Measurements from ENCODE around the gene ABCA10.

DNA sequence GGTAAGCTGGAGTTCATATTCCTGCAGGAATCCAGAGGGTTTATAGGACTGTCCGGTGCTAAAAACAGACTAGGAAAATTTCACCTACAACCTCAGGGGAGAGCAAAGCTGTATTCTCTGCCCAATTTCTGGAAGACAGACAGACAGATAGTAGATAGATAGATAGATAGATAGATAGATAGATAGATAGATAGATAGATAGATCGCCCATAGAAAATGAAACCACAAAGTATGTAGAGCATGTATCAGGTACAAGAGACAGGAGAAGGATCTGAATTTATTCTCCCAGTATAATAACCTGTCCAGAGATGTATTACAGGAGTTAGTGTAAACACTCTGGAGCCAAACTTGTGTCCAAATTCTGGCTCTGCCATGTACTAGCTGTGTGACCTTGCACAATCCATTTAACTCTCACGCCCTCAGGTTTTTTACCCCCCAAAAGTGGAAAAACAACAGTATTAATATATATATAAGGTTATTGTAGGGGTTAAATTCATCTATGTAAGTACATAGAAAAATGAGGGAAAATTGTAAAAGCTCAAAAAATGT, 84.9 kb downstream of the ABCA10 start:
- TF ChIP-seq, protein P1, sequence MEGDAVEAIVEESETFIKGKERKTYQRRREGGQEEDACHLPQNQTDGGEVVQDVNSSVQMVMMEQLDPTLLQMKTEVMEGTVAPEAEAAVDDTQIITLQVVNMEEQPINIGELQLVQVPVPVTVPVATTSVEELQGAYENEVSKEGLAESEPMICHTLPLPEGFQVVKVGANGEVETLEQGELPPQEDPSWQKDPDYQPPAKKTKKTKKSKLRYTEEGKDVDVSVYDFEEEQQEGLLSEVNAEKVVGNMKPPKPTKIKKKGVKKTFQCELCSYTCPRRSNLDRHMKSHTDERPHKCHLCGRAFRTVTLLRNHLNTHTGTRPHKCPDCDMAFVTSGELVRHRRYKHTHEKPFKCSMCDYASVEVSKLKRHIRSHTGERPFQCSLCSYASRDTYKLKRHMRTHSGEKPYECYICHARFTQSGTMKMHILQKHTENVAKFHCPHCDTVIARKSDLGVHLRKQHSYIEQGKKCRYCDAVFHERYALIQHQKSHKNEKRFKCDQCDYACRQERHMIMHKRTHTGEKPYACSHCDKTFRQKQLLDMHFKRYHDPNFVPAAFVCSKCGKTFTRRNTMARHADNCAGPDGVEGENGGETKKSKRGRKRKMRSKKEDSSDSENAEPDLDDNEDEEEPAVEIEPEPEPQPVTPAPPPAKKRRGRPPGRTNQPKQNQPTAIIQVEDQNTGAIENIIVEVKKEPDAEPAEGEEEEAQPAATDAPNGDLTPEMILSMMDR (conservative IDR thresholded peaks at IDR 0.05; ENCODE audit: low read depth, low read length) = no peak
- TF ChIP-seq EZH2 (IDR thresholded peaks at IDR 0.05; ENCODE audit: low read length, unreplicated experiment) = no peak
